Epithelial cell of esophagus (primary cell): ENCODE measurements around the gene CNOT4.
A peak's percentile ranks its signal among the peaks of the same experiment; 100 is the strongest.

Experiments
- DNase-seq: peaks from one replicate; pipeline ENCODE4 v3.0.0; 2010; ENCODE audit warnings: low read depth
- H3K4me3 ChIP-seq: 2 replicates; pipeline ENCODE4 v1.5.1; 2011; ENCODE audit warnings: mild to moderate bottlenecking, low read length, control low read depth
- CTCF ChIP-seq: IDR thresholded peaks from 2 replicates; pipeline ENCODE4 v1.5.1; 2011; ENCODE audit warnings: low read depth, mild to moderate bottlenecking, low read length, control low read depth, inconsistent platforms; ENCODE audit not compliant: insufficient read depth; ENCODE audit errors: missing control alignments

The CNOT4 gene

GRCh38 chr7:135342887-135343286, 167.0 kb downstream of the CNOT4 start:
- H3K4me3 ChIP-seq: no peak overlapping the region
- TF ChIP-seq CTCF: no peak
- DNase-seq: peak; percentile 35

GRCh38 chr7:135341049-135341448, 168.9 kb downstream of the CNOT4 start:
- DNase-seq: no peak
- no peak for TF ChIP-seq CTCF
- H3K4me3 ChIP-seq: no peak overlapping the region

GRCh38 chr7:135337977-135338550, 171.8 kb downstream of the CNOT4 start:
- no peak overlapping the region for H3K4me3 ChIP-seq
- no peak for TF ChIP-seq CTCF
- no peak for DNase-seq

- no peak overlapping the region for H3K4me3 ChIP-seq
- TF ChIP-seq CTCF: no peak
- DNase-seq: no peak
Measured at GRCh38 chr7:135337506-135337905, 172.4 kb downstream of the CNOT4 start.

- H3K4me3 ChIP-seq: no peak overlapping the region
- peak; percentile 99 for DNase-seq
- TF ChIP-seq CTCF: peak; percentile 77
Measured at GRCh38 chr7:135335628-135336139, 174.2 kb downstream of the CNOT4 start.

- TF ChIP-seq CTCF: no peak
- DNase-seq: no peak
- H3K4me3 ChIP-seq: no peak overlapping the region
Measured at GRCh38 chr7:135334830-135335543, 174.9 kb downstream of the CNOT4 start.

GRCh38 chr7:135333946-135334345, 176.0 kb downstream of the CNOT4 start:
- DNase-seq: peak; percentile 54

More at GRCh38 chr7:135333946-135334345, 176.0 kb downstream of the CNOT4 start:
- no peak overlapping the region for H3K4me3 ChIP-seq
- no peak for TF ChIP-seq CTCF
